Cardiac muscle cell (in vitro differentiated cells and primary cell): ENCODE results near the gene SOX6. TPM values are rescaled to one million over a fixed set of nuclear protein-coding genes. Genes with fewer than 3 reads are reported as not detected.

Experiments used
- DNase-seq, 2 donors: peaks; one replicate each; pipeline versions ENCODE4 v3.0.0 to v3.0.0-alpha.2; 2010 to 2017; ENCODE audit warnings: low read depth in 1 of 2, low spot score in 1 of 2
- H3K27ac ChIP-seq: fragments of 200-600 bp; sonication (generic); 2 replicates; pipeline ENCODE4 v1.5.1; 2016
- H3K27me3 ChIP-seq: fragments of 200-600 bp; sonication (generic); 2 replicates; pipeline ENCODE4 v1.6.0; 2016; ENCODE audit warnings: control low read depth
- H3K36me3 ChIP-seq: fragments of 200-600 bp; sonication (generic); 2 replicates; pipeline ENCODE4 v1.5.1; 2016; ENCODE audit warnings: control low read depth
- H3K4me1 ChIP-seq: fragments of 200-600 bp; sonication (generic); 2 replicates; pipeline ENCODE4 v1.8.1; 2017; ENCODE audit warnings: low read depth, mild to moderate bottlenecking, mixed run types
- H3K4me3 ChIP-seq: fragments of 200-600 bp; sonication (generic); 2 replicates; pipeline ENCODE4 v1.5.1; 2016; ENCODE audit warnings: mild to moderate bottlenecking
- H3K9me3 ChIP-seq: fragments of 200-600 bp; sonication (generic); 2 replicates; pipeline ENCODE4 v1.5.1; 2017; ENCODE audit warnings: low read depth, mild to moderate bottlenecking, control low read depth
- polyA plus RNA-seq: library from polyadenylated mRNA; unstranded; fragments of >200 nt; fragmentation: Nextera tagmentation; extraction: Ambion mirVana; gene quantifications from 2 replicates; pipeline ENCODE4 v1.2.1, GENCODE V29; 2016
- total RNA-seq: library from RNA; depleted of rRNA; stranded (reverse); fragments of >200 nt; gene quantifications from 2 replicates; pipeline ENCODE4 v1.2.3, GENCODE V29; 2016
- TF ChIP-seq, protein P1 (sequence below): IDR thresholded peaks from 2 replicates; pipeline ENCODE4 v1.5.1; 2012; ENCODE audit warnings: low read depth, mild to moderate bottlenecking, low read length

Gene SOX6
- total and polyA plus RNA-seq, 2 experiments from 2014 or later, result 7.0 to 9.6 TPM

- TF ChIP-seq, protein P1, sequence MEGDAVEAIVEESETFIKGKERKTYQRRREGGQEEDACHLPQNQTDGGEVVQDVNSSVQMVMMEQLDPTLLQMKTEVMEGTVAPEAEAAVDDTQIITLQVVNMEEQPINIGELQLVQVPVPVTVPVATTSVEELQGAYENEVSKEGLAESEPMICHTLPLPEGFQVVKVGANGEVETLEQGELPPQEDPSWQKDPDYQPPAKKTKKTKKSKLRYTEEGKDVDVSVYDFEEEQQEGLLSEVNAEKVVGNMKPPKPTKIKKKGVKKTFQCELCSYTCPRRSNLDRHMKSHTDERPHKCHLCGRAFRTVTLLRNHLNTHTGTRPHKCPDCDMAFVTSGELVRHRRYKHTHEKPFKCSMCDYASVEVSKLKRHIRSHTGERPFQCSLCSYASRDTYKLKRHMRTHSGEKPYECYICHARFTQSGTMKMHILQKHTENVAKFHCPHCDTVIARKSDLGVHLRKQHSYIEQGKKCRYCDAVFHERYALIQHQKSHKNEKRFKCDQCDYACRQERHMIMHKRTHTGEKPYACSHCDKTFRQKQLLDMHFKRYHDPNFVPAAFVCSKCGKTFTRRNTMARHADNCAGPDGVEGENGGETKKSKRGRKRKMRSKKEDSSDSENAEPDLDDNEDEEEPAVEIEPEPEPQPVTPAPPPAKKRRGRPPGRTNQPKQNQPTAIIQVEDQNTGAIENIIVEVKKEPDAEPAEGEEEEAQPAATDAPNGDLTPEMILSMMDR, result no peak
- no peak for DNase-seq
- Histone ChIP-seq H3K9me3 (no peaks in the 10 kb centered on the region), H3K36me3 (no peaks in the 10 kb centered on the region), H3K27me3 (no peaks in the 10 kb centered on the region), H3K4me1 (peaks cover 35% of the 10 kb centered on the region), H3K27ac (no peak overlapping the region), H3K4me3 (no peak overlapping the region)
Observed at GRCh38 chr11:16027621-16028020, 328.7 kb downstream of the SOX6 start.

GRCh38 chr11:16026849-16027248, 329.5 kb downstream of the SOX6 start:
- H3K4me3 ChIP-seq, result no peak overlapping the region
- H3K27me3 ChIP-seq, result no peaks in the 10 kb centered on the region
- no peaks in the 10 kb centered on the region for H3K36me3 ChIP-seq
- no peak overlapping the region for H3K27ac ChIP-seq
- DNase-seq, result no peak
- no peaks in the 10 kb centered on the region for H3K9me3 ChIP-seq
- TF ChIP-seq, protein P1, result no peak
- peaks cover 35% of the 10 kb centered on the region for H3K4me1 ChIP-seq

DNA sequence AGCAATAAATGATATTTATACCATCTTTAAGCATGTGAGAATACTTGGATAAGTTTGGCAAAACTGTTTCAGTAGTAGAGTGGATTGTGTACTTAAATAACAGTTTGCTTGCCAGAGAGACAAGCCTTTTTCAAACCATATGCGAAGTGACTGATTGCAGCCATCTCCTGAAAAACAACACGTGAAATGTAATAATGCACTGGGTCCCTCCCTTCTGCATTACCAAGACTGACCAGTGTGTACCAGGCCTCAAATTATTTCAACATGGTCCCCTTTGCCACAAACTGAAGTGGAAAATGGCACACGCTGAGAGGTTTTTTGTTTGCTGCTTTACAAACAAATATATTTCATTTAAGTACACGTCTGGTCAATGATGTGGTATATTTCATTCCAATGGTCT, 337.4 kb downstream of the SOX6 start:
- peaks cover 9% of the 10 kb centered on the region for H3K4me1 ChIP-seq
- no peaks in the 10 kb centered on the region for H3K36me3 ChIP-seq
- no peak overlapping the region for H3K4me3 ChIP-seq
- H3K9me3 ChIP-seq, result no peaks in the 10 kb centered on the region
- H3K27ac ChIP-seq, result no peak overlapping the region
- H3K27me3 ChIP-seq, result no peaks in the 10 kb centered on the region
- no peak for DNase-seq
- TF ChIP-seq, protein P1, result no peak

- no peak for DNase-seq
- H3K27ac ChIP-seq, result no peak overlapping the region
- H3K4me3 ChIP-seq, result no peak overlapping the region
- TF ChIP-seq, protein P1, result no peak
- H3K4me1 ChIP-seq, result peaks cover 9% of the 10 kb centered on the region
- H3K36me3 ChIP-seq, result no peaks in the 10 kb centered on the region
- H3K27me3 ChIP-seq, result no peaks in the 10 kb centered on the region
- no peaks in the 10 kb centered on the region for H3K9me3 ChIP-seq
Observed at GRCh38 chr11:16016468-16016829, 339.9 kb downstream of the SOX6 start.

GRCh38 chr11:16015741-16016467, 340.4 kb downstream of the SOX6 start:
- H3K27me3 ChIP-seq, result no peaks in the 10 kb centered on the region
- H3K9me3 ChIP-seq, result no peaks in the 10 kb centered on the region
- H3K4me1 ChIP-seq, result peaks cover 9% of the 10 kb centered on the region
- TF ChIP-seq, protein P1, result no peak
- no peaks in the 10 kb centered on the region for H3K36me3 ChIP-seq
- no peak overlapping the region for H3K4me3 ChIP-seq
- H3K27ac ChIP-seq, result no peak overlapping the region
- peak in 1 of 2 donors; percentile 10 for DNase-seq
